DMS79 treated with DMSO at 0.1 percent for 48 hours (cell line): ENCODE results near the gene THEMIS.

Experiments used
- DNase-seq: peaks from one replicate; lab custom pipeline; 2025; lab: John Stamatoyannopoulos, UW

THEMIS gene

GRCh38 chr6:127860723-127861122, 40.1 kb downstream of the THEMIS start:
- no peak for DNase-seq

DNA sequence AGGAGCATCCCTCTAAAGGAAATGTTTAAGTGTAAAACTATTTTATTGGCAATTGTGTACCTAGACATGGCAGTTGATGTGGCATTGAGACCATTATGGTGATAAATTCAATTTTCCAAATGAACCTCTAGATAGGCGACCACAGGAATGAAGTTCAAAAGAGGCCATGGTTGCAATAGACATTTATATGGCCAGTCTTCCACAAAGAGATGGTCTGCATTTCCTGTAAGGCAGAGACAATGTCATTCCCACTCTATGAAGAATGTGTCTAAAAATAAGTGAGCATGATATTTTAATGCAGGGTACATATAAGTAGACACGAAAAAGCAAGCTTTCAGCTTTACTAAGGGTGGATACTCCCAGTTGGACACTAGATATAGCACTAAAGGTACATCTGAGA, 40.9 kb downstream of the THEMIS start:
- DNase-seq = no peak

GRCh38 chr6:127858727-127859391, 42.0 kb downstream of the THEMIS start:
- no peak for DNase-seq

DNA sequence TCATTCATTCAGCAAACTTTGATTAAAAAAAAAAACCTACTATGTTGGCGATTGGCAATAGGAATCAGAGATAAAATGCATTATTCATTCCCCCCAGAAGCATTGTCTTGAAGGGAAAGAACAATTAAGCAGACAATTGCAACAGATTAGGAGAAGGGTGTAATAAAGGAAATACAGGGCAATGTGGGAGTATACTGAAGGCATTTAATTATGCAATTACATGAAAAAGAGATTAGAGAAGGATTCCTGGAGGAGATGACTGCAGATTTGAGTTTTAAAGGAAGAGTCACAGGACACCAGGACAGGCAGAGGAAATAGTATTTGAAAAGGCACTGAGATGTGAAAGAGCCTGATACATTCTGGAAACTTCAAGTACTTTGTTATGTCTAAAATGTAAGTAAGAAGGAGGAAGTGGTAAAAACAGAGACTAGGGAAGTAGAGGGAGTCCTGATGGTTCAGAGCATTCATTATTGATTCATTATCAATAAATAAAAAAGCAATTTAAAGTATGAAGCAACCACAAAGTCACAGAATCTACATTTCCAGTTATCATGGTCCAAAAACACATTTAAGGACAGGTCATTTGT, 43.7 kb downstream of the THEMIS start:
- DNase-seq = no peak

DNA sequence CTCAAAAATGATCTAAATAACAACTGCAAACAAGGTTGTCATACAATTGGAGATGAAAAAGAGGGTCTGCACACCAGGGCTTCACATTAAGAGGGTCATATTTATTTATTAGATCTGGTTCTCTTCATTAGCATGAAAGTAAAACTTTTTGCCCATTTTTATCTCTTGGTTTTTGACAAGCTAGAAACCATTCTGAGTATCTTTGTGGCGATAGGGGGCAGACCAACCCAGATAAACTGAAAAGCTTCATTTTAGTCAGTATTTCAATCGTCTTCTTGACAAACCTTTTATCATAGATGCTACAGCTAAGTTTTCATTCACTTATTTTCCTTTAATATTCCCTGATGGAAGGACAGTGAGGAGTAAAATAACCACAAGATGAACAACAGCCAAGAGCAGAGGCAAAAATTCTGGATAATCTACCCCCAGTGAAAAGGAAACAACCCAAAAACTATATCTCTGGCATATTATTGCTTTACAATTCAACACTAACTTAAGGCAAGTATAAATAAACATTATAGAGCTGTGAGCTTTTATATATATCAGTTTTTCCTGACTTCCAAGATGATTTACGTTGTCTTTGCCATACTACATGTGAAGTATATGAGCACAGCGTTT, 45.2 kb downstream of the THEMIS start:
- DNase-seq = no peak

- DNase-seq = no peak
Observed at GRCh38 chr6:127854009-127854408, 46.8 kb downstream of the THEMIS start.

GRCh38 chr6:127851197-127851596, 49.7 kb downstream of the THEMIS start:
- DNase-seq = no peak

DNA sequence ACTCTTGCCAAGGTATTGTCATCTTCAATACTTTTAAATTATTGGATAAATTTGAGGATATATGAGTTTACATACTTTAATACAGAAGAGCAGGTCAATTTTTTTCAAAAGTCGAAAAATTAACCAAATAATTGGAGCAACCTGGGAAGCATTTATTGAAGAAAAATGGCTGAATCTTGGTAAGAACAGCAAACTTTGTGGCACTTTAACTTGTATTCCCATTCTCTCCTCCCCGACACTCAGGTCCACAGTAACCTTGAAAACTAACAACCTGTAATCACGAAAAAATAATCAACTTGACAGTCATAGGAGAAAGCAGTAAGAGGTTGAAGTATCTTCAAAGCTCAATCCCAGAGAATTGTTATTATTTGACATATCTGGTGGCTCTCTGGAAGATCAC, 55.6 kb downstream of the THEMIS start:
- DNase-seq = no peak

- no peak for DNase-seq
Observed at GRCh38 chr6:127844529-127844928, 56.3 kb downstream of the THEMIS start.

GRCh38 chr6:127843582-127843981, 57.3 kb downstream of the THEMIS start:
- no peak for DNase-seq

GRCh38 chr6:127842562-127842961, 58.3 kb downstream of the THEMIS start:
- no peak for DNase-seq

DNA sequence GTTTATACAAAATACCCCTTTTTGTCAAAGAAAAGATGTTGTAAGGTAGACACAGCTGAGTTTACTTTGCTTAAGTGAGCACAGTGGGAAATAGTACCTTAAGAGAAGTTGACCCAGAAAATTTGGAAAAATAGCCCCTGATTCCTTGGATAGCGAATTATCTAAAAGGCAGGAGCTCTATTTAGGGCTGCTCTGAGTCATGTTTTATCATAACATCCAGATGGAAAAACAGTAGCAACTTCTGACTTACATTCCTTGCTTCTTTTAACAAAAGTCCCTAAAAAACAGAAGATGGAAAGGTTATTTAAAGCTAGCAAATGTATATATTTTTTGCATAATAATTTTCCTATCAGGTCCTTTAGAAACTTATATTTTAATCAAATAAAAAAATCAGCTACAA, 59.0 kb downstream of the THEMIS start:
- no peak for DNase-seq

GRCh38 chr6:127834136-127834535, 66.7 kb downstream of the THEMIS start:
- no peak for DNase-seq

DNA sequence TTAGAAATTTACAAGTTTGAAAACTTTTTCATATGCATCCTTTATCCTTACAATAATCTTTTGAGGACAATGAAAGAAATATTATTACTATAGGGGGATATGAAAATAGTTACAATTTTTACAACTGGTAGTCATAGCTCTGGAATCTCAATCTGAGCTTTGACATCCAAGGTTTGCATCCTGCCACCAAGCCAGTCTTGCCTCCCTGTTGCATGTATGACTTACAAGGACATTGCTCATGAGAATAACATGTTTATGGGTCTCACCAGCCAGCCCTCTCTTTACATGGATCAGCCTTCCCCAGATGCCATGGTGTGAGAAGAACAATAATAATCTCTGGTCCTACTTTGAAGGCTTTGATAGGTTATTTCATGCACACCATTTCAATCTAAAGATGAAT, 67.5 kb downstream of the THEMIS start:
- DNase-seq = no peak

- DNase-seq = no peak
Observed at GRCh38 chr6:127832381-127832780, 68.5 kb downstream of the THEMIS start.

DNA sequence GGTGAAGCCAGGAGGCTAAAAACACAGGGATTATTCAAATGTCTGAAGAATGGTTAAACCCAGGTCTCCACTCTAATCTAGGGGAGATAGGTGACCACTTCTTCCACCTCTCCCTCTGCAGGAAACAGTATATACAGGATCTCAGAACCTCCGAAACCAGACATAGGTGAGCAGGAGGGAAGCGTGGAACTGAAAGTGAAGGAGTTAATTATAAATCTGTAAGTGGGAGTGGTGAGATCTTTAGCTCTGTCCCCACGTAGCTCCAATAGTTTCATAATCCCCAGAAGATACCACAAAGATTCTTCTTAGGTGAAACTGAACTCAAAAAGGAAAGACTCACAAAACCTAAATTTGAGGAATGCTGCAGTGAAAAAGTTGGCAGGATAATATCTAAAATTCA, 76.8 kb downstream of the THEMIS start:
- DNase-seq = no peak

GRCh38 chr6:127821431-127821830, 79.4 kb downstream of the THEMIS start:
- DNase-seq = no peak

GRCh38 chr6:127818149-127818548, 82.7 kb downstream of the THEMIS start:
- no peak for DNase-seq

GRCh38 chr6:127816643-127817042, 84.2 kb downstream of the THEMIS start:
- no peak for DNase-seq

DNA sequence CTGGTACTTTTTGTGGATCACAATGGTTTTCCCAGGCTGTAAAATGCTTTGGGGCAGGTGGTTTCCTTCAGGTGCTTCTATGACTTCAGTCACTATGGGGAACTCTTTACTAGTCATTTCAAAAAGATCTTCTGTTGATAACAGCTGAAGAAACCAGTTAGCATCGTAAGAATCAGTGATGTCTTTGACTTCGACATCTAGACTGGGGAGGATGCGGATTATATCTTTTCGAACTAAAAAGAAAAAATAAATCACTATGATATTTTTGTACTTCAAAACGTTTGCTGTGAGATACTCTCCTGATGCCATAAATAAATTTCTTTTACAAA, 87.2 kb downstream of the THEMIS start:
- no peak for DNase-seq

DNA sequence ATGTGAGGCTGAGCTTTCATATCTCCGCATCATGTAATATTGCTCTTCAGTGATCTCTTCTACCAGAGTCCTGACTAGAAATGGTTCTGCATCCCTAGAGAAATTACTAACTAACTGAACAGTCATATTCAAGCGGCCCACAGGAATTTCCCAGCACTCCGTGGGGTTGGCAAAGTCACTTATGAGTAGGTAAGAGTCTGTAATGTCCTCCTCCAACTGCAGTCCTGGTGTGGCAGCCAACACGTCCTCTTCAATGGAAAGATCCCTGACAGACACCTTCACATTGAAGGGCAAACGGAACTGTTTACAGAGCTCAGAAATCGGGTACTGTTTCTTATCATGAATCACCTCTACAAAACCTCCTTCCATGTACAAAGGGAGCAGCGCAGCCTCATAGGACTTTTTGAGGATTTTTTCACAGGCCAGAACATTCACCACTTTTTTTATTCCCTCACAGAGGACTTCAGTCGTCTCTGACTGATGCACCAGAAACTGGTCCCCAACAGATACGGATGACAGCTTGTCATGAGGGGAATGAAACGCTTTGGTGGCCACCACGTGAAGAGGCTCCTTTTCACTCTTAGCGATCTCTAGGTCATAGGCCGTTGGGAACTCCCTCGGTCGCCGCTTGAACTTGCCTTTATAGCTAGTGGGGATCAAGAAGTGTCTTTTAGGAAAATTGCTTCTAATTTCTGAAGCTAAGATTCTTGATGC, 87.7 kb downstream of the THEMIS start:
- DNase-seq = no peak

DNA sequence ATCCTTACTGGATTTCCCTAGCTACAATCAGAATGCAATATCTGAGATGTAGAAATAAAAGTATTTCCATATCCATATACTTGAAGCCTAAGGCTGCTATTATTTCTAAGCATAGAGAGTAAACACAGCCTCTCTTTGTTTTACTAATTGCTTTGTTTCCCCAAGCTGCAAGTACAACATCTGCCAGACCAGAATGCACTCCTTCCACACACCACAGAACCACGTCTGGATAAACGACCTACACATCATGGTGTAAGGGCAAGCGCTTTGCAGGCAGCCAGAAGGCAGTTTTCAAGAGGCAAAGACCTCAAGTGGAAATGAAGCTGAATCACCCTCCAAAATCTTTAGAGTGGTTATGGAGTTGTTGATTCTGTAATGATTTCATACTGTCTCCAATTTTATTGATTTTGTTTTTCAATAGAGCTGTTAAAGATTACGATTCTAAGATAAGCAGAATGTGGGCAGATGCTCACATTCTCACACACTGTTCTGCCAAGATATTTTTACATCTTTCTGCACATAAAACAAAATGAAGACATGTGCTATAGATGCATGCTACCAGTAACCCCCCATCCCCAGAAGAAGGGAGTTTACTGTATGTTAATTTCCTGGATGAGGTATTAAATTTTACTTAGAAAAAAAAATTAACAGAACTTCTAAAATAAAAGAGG, 88.8 kb downstream of the THEMIS start:
- DNase-seq = no peak
